Breast epithelium (tissue), 4 donors: ENCODE measurements around the gene TPST1. TPM values are rescaled to one million over a fixed set of nuclear protein-coding genes. Genes with fewer than 3 reads are reported as not detected.
"Not testable (repeated sequence)": the region's sequence is repeated elsewhere in the genome, so short reads cannot be mapped to it uniquely, and the experiment has no call there.

Experiments used
- DNase-seq, 2 donors: peaks; one replicate each; pipeline ENCODE4 v3.0.0-alpha.2; 2019; ENCODE audit warnings: low spot score in 2 of 2
- H3K27ac ChIP-seq, 2 donors: fragments of 200-600 bp; sonication (generic) in 1 of 2; one replicate each; pipeline ENCODE4 v1.5.1; 2016 to 2019; ENCODE audit warnings: mild to moderate bottlenecking in 1 of 2
- H3K27me3 ChIP-seq, 2 donors: fragments of 200-600 bp; sonication (generic) in 1 of 2; one replicate each; pipeline versions ENCODE4 v1.5.1 to v1.6.0; 2017 to 2019; ENCODE audit warnings: control low read depth in 1 of 2, mild to moderate bottlenecking in 1 of 2
- H3K36me3 ChIP-seq: fragments of 200-600 bp; one replicate; pipeline ENCODE4 v1.5.1; 2019
- H3K4me1 ChIP-seq, 2 donors: fragments of 200-600 bp; sonication (generic); one replicate each; pipeline ENCODE4 v1.5.1; 2016 to 2019; ENCODE audit warnings: control low read depth in 1 of 2
- H3K4me3 ChIP-seq, 3 donors: fragments of 200-600 bp; sonication (generic); 1 replicate in 2 of 3; 2 replicates in 1 of 3; pipeline ENCODE4 v1.5.1; 2016 to 2019; ENCODE audit warnings: mild to moderate bottlenecking in 3 of 3, moderate library complexity in 2 of 3
- H3K9me3 ChIP-seq, 2 donors: fragments of 200-600 bp; sonication (generic) in 1 of 2; one replicate each; pipeline ENCODE4 v1.5.1; 2016 to 2019; ENCODE audit warnings: control low read depth in 1 of 2
- CTCF ChIP-seq, 3 donors: fragments of 450-650 bp; IDR thresholded peaks; one replicate each; pipeline ENCODE4 v1.5.1; 2016 to 2017; ENCODE audit warnings: antibody characterized with exemption in 3 of 3, mild to moderate bottlenecking in 3 of 3, moderate library complexity in 3 of 3
- POLR2A ChIP-seq: fragments of 450-650 bp; IDR thresholded peaks from one replicate; pipeline ENCODE4 v1.6.1; 2016; ENCODE audit warnings: antibody characterized with exemption, mild to moderate bottlenecking, moderate library complexity
- POLR2AphosphoS5 ChIP-seq, 3 donors: sonication (generic); formaldehyde crosslinking; IDR thresholded peaks; one replicate each; pipeline ENCODE4 v1.6.1; 2017; ENCODE audit warnings: antibody characterized with exemption in 3 of 3
- intact Hi-C: fragments of 100-400 bp; cut with DNase I; formaldehyde crosslinking; loops from one replicate; pipeline ENCODE4 v1.15.1; 2023; ENCODE audit warnings: low total_unique reads
- total RNA-seq, 3 donors: library from RNA; depleted of rRNA; stranded (reverse); fragments of >200 nt; gene quantifications; one replicate each; pipeline ENCODE4 v1.1.0, GENCODE V29; 2016

TPST1 gene
- total RNA-seq, 3 donors from 2014 or later = 23.2 to 34.4 (median 23.3) TPM

- no peak for TF ChIP-seq CTCF (IDR thresholded peaks at IDR 0.05)
- TF ChIP-seq POLR2AphosphoS5 (IDR thresholded peaks at IDR 0.05) = no peak
- TF ChIP-seq POLR2A = no peak
- DNase-seq = no peak
- Histone ChIP-seq H3K27me3 (no peaks in the 10 kb centered on the region), H3K9me3 (peaks cover 11 to 16% of the 10 kb centered on the region in 2 donors), H3K4me3 (no peak overlapping the region), H3K27ac (no peak overlapping the region), H3K36me3 (no peaks in the 10 kb centered on the region), H3K4me1 (no peaks in the 10 kb centered on the region)
- intact Hi-C loops = no loop called here
Observed at GRCh38 chr7:66379542-66380160, 174.5 kb downstream of the TPST1 start.

GRCh38 chr7:66380272-66380888, 175.2 kb downstream of the TPST1 start:
- H3K27ac ChIP-seq = no peak overlapping the region
- no peaks in the 10 kb centered on the region for H3K4me1 ChIP-seq
- intact Hi-C loops = no loop called here
- no peak overlapping the region for H3K4me3 ChIP-seq
- DNase-seq = no peak
- no peaks in the 10 kb centered on the region for H3K27me3 ChIP-seq
- peaks cover 11 to 16% of the 10 kb centered on the region in 2 donors for H3K9me3 ChIP-seq
- no peaks in the 10 kb centered on the region for H3K36me3 ChIP-seq
- TF ChIP-seq POLR2AphosphoS5 (IDR thresholded peaks at IDR 0.05) (no peak), CTCF (IDR thresholded peaks at IDR 0.05) (no peak), POLR2A (no peak)

- H3K36me3 ChIP-seq, H3K27me3 ChIP-seq, DNase-seq, intact Hi-C loops, H3K4me3 ChIP-seq, H3K4me1 ChIP-seq, H3K27ac ChIP-seq: not testable (repeated sequence)
- H3K9me3 ChIP-seq = peaks cover 11 to 16% of the 10 kb centered on the region in 2 donors
Observed at GRCh38 chr7:66382182-66382923, 177.2 kb downstream of the TPST1 start.

- intact Hi-C loops, H3K27ac ChIP-seq, DNase-seq, H3K4me3 ChIP-seq, H3K4me1 ChIP-seq, H3K9me3 ChIP-seq, H3K27me3 ChIP-seq, H3K36me3 ChIP-seq: not testable (repeated sequence)
Observed at GRCh38 chr7:66385191-66385905, 180.2 kb downstream of the TPST1 start.

- intact Hi-C loops, H3K27me3 ChIP-seq, H3K27ac ChIP-seq, DNase-seq, H3K9me3 ChIP-seq, H3K4me3 ChIP-seq, H3K4me1 ChIP-seq, H3K36me3 ChIP-seq: not testable (repeated sequence)
Observed at GRCh38 chr7:66395128-66395571, 190.0 kb downstream of the TPST1 start.

- not testable (repeated sequence) for H3K27me3 ChIP-seq, H3K4me3 ChIP-seq, H3K27ac ChIP-seq
Observed at GRCh38 chr7:66396052-66396451, 190.9 kb downstream of the TPST1 start.

GRCh38 chr7:66398841-66399240, 193.7 kb downstream of the TPST1 start:
- H3K36me3 ChIP-seq, H3K4me3 ChIP-seq, H3K9me3 ChIP-seq, H3K27ac ChIP-seq, H3K27me3 ChIP-seq, intact Hi-C loops, DNase-seq, H3K4me1 ChIP-seq: not testable (repeated sequence)

More at GRCh38 chr7:66396052-66396451, 190.9 kb downstream of the TPST1 start:
- H3K4me1 ChIP-seq, DNase-seq, H3K36me3 ChIP-seq, H3K9me3 ChIP-seq: not testable (repeated sequence)
- intact Hi-C loops = loop anchor here (2.0 kb wide), 1 partner anchor 29 kb away; no protein-coding TSS in a partner anchor
